GM12878 (cell line): ENCODE data around the gene TCEAL1. TPM values are rescaled to one million over a fixed set of nuclear protein-coding genes. Genes with fewer than 3 reads are reported as not detected.

Experiments
- ATAC-seq: fragments of 200-7000 bp; cut with Tn5 transposase; 3 replicates; pipeline ENCODE4 v1.9.1; 2020; ENCODE audit warnings: mild to moderate bottlenecking, moderate library complexity
- BruUV-seq: library from RNA; stranded (reverse); fragments of 400-500 nt; replicated peaks from 2 replicates; lab custom pipeline; 2021; lab: Mats Ljungman, UMichigan
- CTCF ChIA-PET: fragments of 300-600 bp; sonication (Branson Sonifier 250); formaldehyde crosslinking; extraction: SDS; loops from one replicate; lab custom pipeline; 2021; ENCODE audit warnings: inconsistent platforms; lab: Yijun Ruan, JAX
- POLR2A ChIA-PET: fragments of 350-600 bp; formaldehyde crosslinking; extraction: SDS; loops from one replicate; lab custom pipeline; 2021; ENCODE audit warnings: inconsistent platforms; lab: Charles Lee
- RAD21 ChIA-PET: fragments of 300-600 bp; sonication (Branson Sonifier 250); formaldehyde crosslinking; loops from one replicate; lab custom pipeline; 2023; ENCODE audit warnings: antibody characterized with exemption; ENCODE audit not compliant: unreplicated experiment; lab: Charles Lee
- SMC1A ChIA-PET: fragments of 300-600 bp; sonication (Branson Sonifier 250); formaldehyde crosslinking; loops from one replicate; lab custom pipeline; 2023; ENCODE audit not compliant: unreplicated experiment, uncharacterized antibody; lab: Charles Lee
- DNase-seq: peaks from one replicate; pipeline ENCODE4 v3.0.0-alpha.2; 2011; ENCODE audit warnings: low read depth, low spot score
- FAIRE-seq: peaks from 3 replicates; lab custom pipeline; 2011; peaks lifted over from hg19 to GRCh38; lab: Jason Lieb, UNC
- H2AFZ ChIP-seq: 2 replicates; pipeline ENCODE4 v1.6.0; 2011; ENCODE audit warnings: low read depth, low read length, control low read depth; ENCODE audit not compliant: control insufficient read depth
- H3K27ac ChIP-seq: 2 replicates; pipeline ENCODE4 v1.5.1; 2011; ENCODE audit warnings: control low read depth; ENCODE audit not compliant: control insufficient read depth, insufficient read depth
- H3K27me3 ChIP-seq, 2 experiments: replicated peaks in 1 of 2; 2 replicates each; pipeline versions ENCODE4 v1.6.0 to v1.6.1; 2011; ENCODE audit warnings: low read length in 1 of 2; ENCODE audit not compliant: control insufficient read depth in 2 of 2, insufficient read depth in 2 of 2
- H3K36me3 ChIP-seq, 2 experiments: 2 replicates each; pipeline ENCODE4 v1.5.1; 2011; ENCODE audit warnings: low read length in 1 of 2; ENCODE audit not compliant: control insufficient read depth in 2 of 2, insufficient read depth in 2 of 2
- H3K4me1 ChIP-seq: 2 replicates; pipeline ENCODE4 v1.6.1; 2011; ENCODE audit warnings: mild to moderate bottlenecking, low read length, moderate library complexity, mixed read lengths; ENCODE audit not compliant: control insufficient read depth, insufficient read depth
- H3K4me2 ChIP-seq: 2 replicates; pipeline ENCODE4 v1.6.0; 2011; ENCODE audit warnings: control low read depth; ENCODE audit not compliant: control insufficient read depth, insufficient read depth
- H3K4me3 ChIP-seq: fragments of 200-600 bp; sonication (generic); 2 replicates; pipeline ENCODE4 v1.5.1; 2016
- H3K79me2 ChIP-seq: 2 replicates; pipeline ENCODE4 v1.6.0; 2011; ENCODE audit warnings: low read length; ENCODE audit not compliant: control insufficient read depth, insufficient read depth
- H3K9ac ChIP-seq: 2 replicates; pipeline ENCODE4 v1.8.0; 2011; ENCODE audit warnings: low read length, control low read depth, mixed read lengths; ENCODE audit not compliant: control insufficient read depth, insufficient read depth
- H3K9me3 ChIP-seq: replicated peaks from 3 replicates; pipeline ENCODE4 v1.5.1; 2011; ENCODE audit warnings: mild to moderate bottlenecking, low read length; ENCODE audit not compliant: control insufficient read depth, insufficient read depth
- H4K20me1 ChIP-seq: 2 replicates; pipeline ENCODE4 v1.6.0; 2011; ENCODE audit not compliant: control insufficient read depth, insufficient read depth
- CHD1 ChIP-seq: IDR thresholded peaks from 2 replicates; pipeline ENCODE4 v1.6.1; 2012; ENCODE audit warnings: low read depth, low read length, improper control_type of control experiment
- PKNOX1 ChIP-seq: fragments of 450-650 bp; IDR thresholded peaks from 2 replicates; pipeline ENCODE4 v1.6.1; 2016; ENCODE audit warnings: mild to moderate bottlenecking
- RAD21 ChIP-seq: IDR thresholded peaks from 2 replicates; pipeline ENCODE4 v1.6.1; 2011; ENCODE audit warnings: mild to moderate bottlenecking, low read depth, low read length, moderate library complexity; ENCODE audit not compliant: insufficient read depth
- RFX5 ChIP-seq: IDR thresholded peaks from 2 replicates; pipeline ENCODE4 v1.6.1; 2011; ENCODE audit warnings: low read depth, low read length, improper control_type of control experiment
- SUZ12 ChIP-seq: fragments of 200-600 bp; sonication (generic); IDR thresholded peaks from one replicate; pipeline ENCODE4 v1.6.1; 2018; ENCODE audit warnings: antibody characterized with exemption, mild to moderate bottlenecking; ENCODE audit not compliant: unreplicated experiment
- TAF1 ChIP-seq: IDR thresholded peaks from 2 replicates; pipeline ENCODE4 v1.6.1; 2011; ENCODE audit warnings: mild to moderate bottlenecking, low read depth, low read length, borderline replicate concordance
- TCF12 ChIP-seq: IDR thresholded peaks from 2 replicates; pipeline ENCODE4 v1.6.1; 2011; ENCODE audit warnings: low read depth, mild to moderate bottlenecking, low read length
- ZZZ3 ChIP-seq: IDR thresholded peaks from 2 replicates; pipeline ENCODE4 v1.6.1; 2011; ENCODE audit warnings: low read depth; ENCODE audit not compliant: control insufficient read depth, insufficient read length
- WGBS: methylation state at CpG from one replicate; pipeline ENCODE4 v1.1.6; 2016; ENCODE audit warnings: low lambda C conversion rate; ENCODE audit not compliant: insufficient replicate concordance, insufficient coverage; ENCODE audit errors: missing lambda C conversion rate; 5-methylcytosine and 5-hydroxymethylcytosine counted together
- in situ Hi-C: fragments of 300-500 bp; cut with MboI; formaldehyde crosslinking; loops from 9 replicates; pipeline ENCODE4 v1.14.3; 2018; ENCODE audit warnings: mixed read lengths
- intact Hi-C: fragments of 100-400 bp; cut with micrococcal nuclease; formaldehyde crosslinking; loops from one replicate; pipeline ENCODE4 v1.14.2; 2022; ENCODE audit not compliant: unreplicated experiment
- polyA plus RNA-seq, 11 experiments: library from polyadenylated mRNA; depleted of rRNA in 4 of 11; unstranded in 6 of 11; stranded (reverse) in 5 of 11; fragments of >200 nt; fragmentation: Nextera tagmentation in 4 of 11; fragmentation: Illumina TruSeq in 1 of 11; extraction: Ambion mirVana in 4 of 11; extraction: Trizol in 1 of 11; gene quantifications; 1 replicate in 1 of 11; 2 replicates in 10 of 11; pipeline versions ENCODE4 v1.2.1 to v1.2.3, GENCODE V29; 2011 to 2016; ENCODE audit warnings: inconsistent platforms in 2 of 11, missing spikeins in 2 of 11, low read depth in 1 of 11
- total RNA-seq, 4 experiments: library from RNA; depleted of rRNA in 3 of 4; stranded (reverse); fragments of >200 nt in 3 of 4; fragmentation: Illumina TruSeq in 1 of 4; extraction: Trizol in 1 of 4; gene quantifications; 2 replicates each; pipeline versions ENCODE4 v1.2.1 to v1.2.3, GENCODE V29; 2013 to 2021
- TF ChIP-seq, protein P1 (sequence below): IDR thresholded peaks from 2 replicates; pipeline ENCODE4 v1.6.1; 2012; ENCODE audit warnings: low read depth, low read length, improper control_type of control experiment
- TF ChIP-seq, protein P2 (sequence below): fragments of 150-350 bp; IDR thresholded peaks from 2 replicates; pipeline ENCODE4 v1.6.1; 2014; ENCODE audit warnings: mild to moderate bottlenecking, low read depth, low read length

The TCEAL1 gene
- total and polyA plus RNA-seq, 10 of the 15 experiments (the other 5 are each of a cell fraction or from before 2014, with no cell fraction given): 10.1 to 24.3 (median 17.8) TPM

DNA sequence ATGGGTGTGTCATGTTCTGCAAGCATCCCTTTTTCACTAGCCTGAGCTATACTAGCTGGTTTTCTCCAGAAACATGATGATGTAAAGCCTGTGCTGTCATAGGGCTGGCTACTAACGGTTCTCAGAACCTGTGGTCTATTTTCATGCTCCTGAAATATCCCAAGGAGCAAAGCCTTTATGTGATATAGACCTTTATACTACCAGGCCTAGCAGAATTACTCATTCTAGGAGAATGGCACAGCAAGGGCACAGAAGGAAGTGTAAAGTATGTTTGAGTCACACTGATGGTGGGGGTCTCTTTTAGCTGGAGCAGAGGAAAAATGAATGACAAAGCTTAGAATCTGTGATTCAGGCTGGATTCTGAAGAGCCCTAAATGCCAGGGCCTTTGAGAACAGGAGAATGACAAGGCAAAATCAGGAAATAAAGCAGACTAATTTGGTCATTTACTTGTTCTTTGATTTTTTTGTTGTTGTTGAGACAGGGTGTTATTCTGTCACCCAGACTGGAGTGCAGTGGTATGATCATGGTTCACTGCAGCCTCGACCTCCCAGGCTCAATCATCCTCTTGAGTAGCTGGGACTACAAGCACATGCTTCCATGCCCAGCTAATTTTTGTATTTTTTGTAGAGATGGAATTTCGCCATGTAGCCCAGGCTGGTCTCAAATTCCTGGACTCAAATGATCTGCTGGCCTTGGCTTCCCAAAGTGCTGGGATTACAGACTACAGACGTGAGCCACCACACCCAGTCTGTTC lies 11.8 kb downstream of the TCEAL1 start:
- Histone ChIP-seq H3K9ac (no peak overlapping the region), H3K4me2 (no peak overlapping the region), H3K4me1 (no peaks in the 10 kb centered on the region), H3K27me3 (no peaks in the 10 kb centered on the region; a peak in 1 of 4 replicates), H3K9me3 (no peaks in the 10 kb centered on the region), H3K4me3 (no peak overlapping the region), H2AFZ (no peak overlapping the region), H3K36me3 (no peaks in the 10 kb centered on the region), H3K79me2 (no peaks in the 10 kb centered on the region), H4K20me1 (no peaks in the 10 kb centered on the region), H3K27ac (no peak overlapping the region)
- CTCF ChIA-PET: interaction anchor here (2.0 kb wide), 1 partner anchor 11 kb away, joined by 5 read pairs; no protein-coding TSS in a partner anchor
- intact Hi-C loops (no loop called here), in situ Hi-C loops (no loop called here)
- SMC1A ChIA-PET: no interaction called here
- RAD21 ChIA-PET: no interaction called here
- no peak for FAIRE-seq
- POLR2A ChIA-PET: no interaction called here
- ATAC-seq: no peak
- 8% methylated on average over 4 of the region's 4 CpGs for WGBS
- TF ChIP-seq TAF1 (no peak), RAD21 (no peak)
- BruUV-seq: no TSS peak
- no peak for DNase-seq

DNA sequence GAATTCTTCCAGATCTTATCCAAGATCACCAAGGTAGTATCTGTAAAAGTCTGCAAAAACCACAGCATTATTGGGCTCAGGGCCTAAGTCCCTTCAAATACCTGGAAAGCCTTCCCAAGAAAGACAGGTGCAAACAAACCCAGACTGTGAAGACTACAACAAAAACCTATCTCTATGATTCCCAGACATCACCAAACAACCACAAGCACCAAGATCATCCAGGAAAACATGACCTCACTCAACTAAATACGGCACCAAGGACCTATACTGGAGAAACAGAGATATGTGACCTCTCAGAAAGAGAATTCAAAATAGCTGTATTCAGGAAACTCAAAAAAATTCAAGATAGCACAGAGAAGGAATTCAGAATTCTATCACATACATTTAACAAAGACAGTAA lies 15.3 kb downstream of the TCEAL1 start:
- Histone ChIP-seq H2AFZ (no peak overlapping the region), H3K79me2 (no peaks in the 10 kb centered on the region), H4K20me1 (no peaks in the 10 kb centered on the region), H3K9me3 (no peaks in the 10 kb centered on the region), H3K4me1 (no peaks in the 10 kb centered on the region), H3K36me3 (no peaks in the 10 kb centered on the region), H3K27ac (no peak overlapping the region), H3K9ac (no peak overlapping the region), H3K4me2 (no peak overlapping the region), H3K4me3 (no peak overlapping the region), H3K27me3 (no peaks in the 10 kb centered on the region; a peak in 1 of 4 replicates)
- SMC1A ChIA-PET: no interaction called here
- TF ChIP-seq, protein P1, sequence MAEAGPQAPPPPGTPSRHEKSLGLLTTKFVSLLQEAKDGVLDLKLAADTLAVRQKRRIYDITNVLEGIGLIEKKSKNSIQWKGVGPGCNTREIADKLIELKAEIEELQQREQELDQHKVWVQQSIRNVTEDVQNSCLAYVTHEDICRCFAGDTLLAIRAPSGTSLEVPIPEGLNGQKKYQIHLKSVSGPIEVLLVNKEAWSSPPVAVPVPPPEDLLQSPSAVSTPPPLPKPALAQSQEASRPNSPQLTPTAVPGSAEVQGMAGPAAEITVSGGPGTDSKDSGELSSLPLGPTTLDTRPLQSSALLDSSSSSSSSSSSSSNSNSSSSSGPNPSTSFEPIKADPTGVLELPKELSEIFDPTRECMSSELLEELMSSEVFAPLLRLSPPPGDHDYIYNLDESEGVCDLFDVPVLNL: no peak
- no peak for TF ChIP-seq CHD1
- TF ChIP-seq, protein P2, sequence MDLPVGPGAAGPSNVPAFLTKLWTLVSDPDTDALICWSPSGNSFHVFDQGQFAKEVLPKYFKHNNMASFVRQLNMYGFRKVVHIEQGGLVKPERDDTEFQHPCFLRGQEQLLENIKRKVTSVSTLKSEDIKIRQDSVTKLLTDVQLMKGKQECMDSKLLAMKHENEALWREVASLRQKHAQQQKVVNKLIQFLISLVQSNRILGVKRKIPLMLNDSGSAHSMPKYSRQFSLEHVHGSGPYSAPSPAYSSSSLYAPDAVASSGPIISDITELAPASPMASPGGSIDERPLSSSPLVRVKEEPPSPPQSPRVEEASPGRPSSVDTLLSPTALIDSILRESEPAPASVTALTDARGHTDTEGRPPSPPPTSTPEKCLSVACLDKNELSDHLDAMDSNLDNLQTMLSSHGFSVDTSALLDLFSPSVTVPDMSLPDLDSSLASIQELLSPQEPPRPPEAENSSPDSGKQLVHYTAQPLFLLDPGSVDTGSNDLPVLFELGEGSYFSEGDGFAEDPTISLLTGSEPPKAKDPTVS: no peak
- no peak for TF ChIP-seq TCF12
- TF ChIP-seq SUZ12: no peak
- no peak for TF ChIP-seq PKNOX1
- TF ChIP-seq ZZZ3: no peak
- no peak for TF ChIP-seq RFX5
- DNase-seq (no peak), ATAC-seq (no peak), FAIRE-seq (no peak)
- WGBS: 0% methylated on average over 1 of the region's 1 CpG
- intact Hi-C loops: no loop called here
- POLR2A ChIA-PET: no interaction called here
- BruUV-seq: no TSS peak
- CTCF ChIA-PET: no interaction called here
- RAD21 ChIA-PET: no interaction called here
- in situ Hi-C loops: no loop called here
